K562 (cell line): ENCODE results near the gene EPC2. TPM values are rescaled to one million over a fixed set of nuclear protein-coding genes. Genes with fewer than 3 reads are reported as not detected.
A peak's percentile ranks its signal among the peaks of the same experiment; 100 is the strongest.
"Not testable (repeated sequence)": the region's sequence is repeated elsewhere in the genome, so short reads cannot be mapped to it uniquely, and the experiment has no call there.

Experiments used
- ATAC-seq: fragments of 200-7000 bp; cut with Tn5 transposase; 3 replicates; pipeline ENCODE4 v1.9.1; 2020; ENCODE audit warnings: moderate library complexity
- BruUV-seq: library from RNA; stranded (reverse); fragments of 400-500 nt; replicated peaks from 2 replicates; lab custom pipeline; 2021; lab: Mats Ljungman, UMichigan
- CTCF ChIA-PET: fragments of 300-600 bp; formaldehyde crosslinking; extraction: SDS; loops from one replicate; lab custom pipeline; 2021; ENCODE audit warnings: low intra/inter-chr PET ratio; lab: Yijun Ruan, JAX
- POLR2A ChIA-PET: fragments of 300-600, 350-650 bp; sonication (Branson Sonifier 250); formaldehyde crosslinking; extraction: SDS; loops from one replicate; lab custom pipeline; 2021; ENCODE audit warnings: antibody characterized with exemption, inconsistent platforms; lab: Yijun Ruan, JAX
- DNase-seq, 4 experiments: peaks; one replicate each; pipeline versions ENCODE4 v3.0.0 to v3.0.0-alpha.2; 2011 to 2018; ENCODE audit warnings: low spot score in 3 of 4, mixed read lengths in 3 of 4; ENCODE audit errors: extremely low read depth in 1 of 4
- FAIRE-seq: peaks from 2 replicates; lab custom pipeline; 2011; peaks lifted over from hg19 to GRCh38; lab: Jason Lieb, UNC
- H2AFZ ChIP-seq: 2 replicates; pipeline ENCODE4 v1.6.0; 2011; ENCODE audit warnings: low read depth, low read length, control low read depth, inconsistent platforms
- H3K27ac ChIP-seq: fragments of 200-600 bp; 3 replicates; pipeline ENCODE4 v1.8.0; 2011; ENCODE audit warnings: low read depth, mild to moderate bottlenecking, control low read depth, inconsistent platforms, low read length, moderate library complexity, mixed read lengths; ENCODE audit errors: extremely low read depth
- H3K27me3 ChIP-seq, 2 experiments: fragments of 300-600 bp in 1 of 2; 2 replicates in 1 of 2; 3 replicates in 1 of 2; pipeline versions ENCODE4 v1.6.0 to v1.8.0; 2011; ENCODE audit warnings: inconsistent platforms in 2 of 2, low read length in 2 of 2, mild to moderate bottlenecking in 1 of 2, mixed read lengths in 1 of 2, moderate library complexity in 1 of 2; ENCODE audit not compliant: control insufficient read depth in 2 of 2, insufficient read depth in 2 of 2
- H3K36me3 ChIP-seq: fragments of 300-600 bp; 3 replicates; pipeline ENCODE4 v1.8.0; 2011; ENCODE audit warnings: mild to moderate bottlenecking, low read length, inconsistent platforms; ENCODE audit not compliant: control insufficient read depth, insufficient read depth
- H3K4me1 ChIP-seq, 2 experiments: fragments of 200-600 bp in 1 of 2; replicated peaks in 1 of 2; 2 replicates in 1 of 2; 3 replicates in 1 of 2; pipeline versions ENCODE4 v1.5.1 to v1.8.0; 2011; ENCODE audit warnings: inconsistent platforms in 2 of 2, low read length in 2 of 2, mild to moderate bottlenecking in 1 of 2, mixed read lengths in 1 of 2, moderate library complexity in 1 of 2; ENCODE audit not compliant: control insufficient read depth in 2 of 2, insufficient read depth in 2 of 2
- H3K4me2 ChIP-seq: 2 replicates; pipeline ENCODE4 v1.6.1; 2011; ENCODE audit warnings: low read length, control low read depth, inconsistent platforms, mixed read lengths; ENCODE audit not compliant: insufficient read depth
- H3K4me3 ChIP-seq: fragments of 200-600 bp; sonication (generic), shearing (Covaris generic); 2 replicates; pipeline ENCODE4 v1.5.1; 2016; ENCODE audit warnings: control low read depth, inconsistent platforms
- H3K79me2 ChIP-seq: fragments of 200-600 bp; 3 replicates; pipeline ENCODE4 v1.8.0; 2011; ENCODE audit warnings: low read length, inconsistent platforms; ENCODE audit not compliant: control insufficient read depth, insufficient read depth
- H3K9ac ChIP-seq, 2 experiments: 2 replicates each; pipeline versions ENCODE4 v1.6.0 to v1.6.1; 2011; ENCODE audit warnings: low read depth in 2 of 2, low read length in 2 of 2, control low read depth in 1 of 2, inconsistent platforms in 1 of 2, mild to moderate bottlenecking in 1 of 2, mixed read lengths in 1 of 2; ENCODE audit not compliant: insufficient read depth in 1 of 2
- H3K9me1 ChIP-seq: one replicate; pipeline ENCODE4 v1.6.0; 2011; ENCODE audit warnings: inconsistent platforms, mild to moderate bottlenecking, low read length, moderate library complexity; ENCODE audit not compliant: control insufficient read depth, insufficient read depth
- H3K9me3 ChIP-seq: replicated peaks from 2 replicates; pipeline ENCODE4 v1.5.1; 2011; ENCODE audit warnings: low read depth, low read length, inconsistent platforms; ENCODE audit not compliant: control insufficient read depth, insufficient read depth
- H4K20me1 ChIP-seq: replicated peaks from 2 replicates; pipeline ENCODE4 v1.6.1; 2011; ENCODE audit warnings: low read length, inconsistent platforms, mixed read lengths; ENCODE audit not compliant: control insufficient read depth, insufficient read depth
- FOSL1 ChIP-seq: fragments of 200-800 bp; sonication (Bioruptor generic); conservative IDR thresholded peaks from 2 replicates; pipeline ENCODE4 v1.6.1; 2016; ENCODE audit warnings: missing genetic modification characterization, missing compliant biosample characterization
- MEIS2 ChIP-seq: fragments of 450-650 bp; IDR thresholded peaks from 2 replicates; pipeline ENCODE4 v1.6.1; 2014; ENCODE audit warnings: mild to moderate bottlenecking; ENCODE audit not compliant: partially characterized antibody
- POLR2G ChIP-seq: fragments of 200-400 bp; formaldehyde crosslinking; IDR thresholded peaks from 2 replicates; pipeline ENCODE4 v1.6.1; 2017; ENCODE audit warnings: low read depth, mild to moderate bottlenecking, antibody characterized with exemption, low read length, moderate library complexity
- ZNF764 ChIP-seq: fragments of 250-450 bp; sonication (Bioruptor Pico); IDR thresholded peaks from 2 replicates; pipeline ENCODE4 v1.4.0; 2020; ENCODE audit warnings: low read depth, mild to moderate bottlenecking, moderate library complexity
- WGBS: fragments of 100-300 bp; shearing (Covaris generic); methylation state at CpG from one replicate; pipeline ENCODE4 v1.1.6; 2016; ENCODE audit warnings: low coverage, mixed read lengths; ENCODE audit not compliant: insufficient coverage; ENCODE audit errors: missing lambda C conversion rate; 5-methylcytosine and 5-hydroxymethylcytosine counted together
- in situ Hi-C: fragments of 300-500 bp; cut with MboI; formaldehyde crosslinking; loops from 4 replicates; pipeline ENCODE4 v1.15.0; 2018; ENCODE audit warnings: inconsistent platforms, mixed read lengths
- intact Hi-C: fragments of 100-400 bp; cut with micrococcal nuclease; formaldehyde crosslinking; loops from 2 replicates; pipeline ENCODE4 v1.14.2; 2022
- polyA plus RNA-seq, 8 experiments: library from polyadenylated mRNA; depleted of rRNA in 4 of 8; stranded (reverse) in 5 of 8; unstranded in 3 of 8; fragments of >200 nt; fragmentation: Nextera tagmentation in 2 of 8; fragmentation: Illumina TruSeq in 1 of 8; extraction: Ambion mirVana in 2 of 8; extraction: Trizol in 1 of 8; gene quantifications; 2 replicates each; pipeline versions ENCODE4 v1.2.1 to v1.2.3, GENCODE V29; 2011 to 2014; ENCODE audit warnings: inconsistent platforms in 1 of 8, missing spikeins in 1 of 8
- total RNA-seq, 7 experiments: library from RNA; depleted of rRNA in 6 of 7; stranded (reverse); fragments of >200 nt in 6 of 7; fragmentation: Illumina TruSeq in 2 of 7; extraction: Trizol in 2 of 7; gene quantifications; 2 replicates each; pipeline versions ENCODE4 v1.2.1 to v1.2.3, GENCODE V29; 2011 to 2021; ENCODE audit warnings: low replicate concordance in 1 of 7
- TF ChIP-seq, protein P1 (sequence below), 2 experiments: fragments of 450-650 bp in 1 of 2; sonication (generic) in 1 of 2; formaldehyde crosslinking in 1 of 2; IDR thresholded peaks in 1 of 2; conservative IDR thresholded peaks in 1 of 2; 2 replicates each; pipeline versions ENCODE4 v1.6.1 to v1.8.1; 2016 to 2023; ENCODE audit warnings: mild to moderate bottlenecking in 2 of 2, moderate library complexity in 2 of 2, inconsistent platforms in 1 of 2, missing genetic modification reagents in 1 of 2
- TF ChIP-seq, protein P2 (sequence below), 2 experiments: IDR thresholded peaks in 1 of 2; conservative IDR thresholded peaks in 1 of 2; 2 replicates each; pipeline ENCODE4 v1.6.1; 2016; ENCODE audit warnings: low read depth in 2 of 2, mild to moderate bottlenecking in 1 of 2, missing compliant biosample characterization in 1 of 2, missing genetic modification characterization in 1 of 2, moderate library complexity in 1 of 2

EPC2 gene
- total and polyA plus RNA-seq, 9 of the 15 experiments (the other 6 are each of a cell fraction or from before 2014, with no cell fraction given), result 7.0 to 35.8 (median 29.1) TPM

DNA sequence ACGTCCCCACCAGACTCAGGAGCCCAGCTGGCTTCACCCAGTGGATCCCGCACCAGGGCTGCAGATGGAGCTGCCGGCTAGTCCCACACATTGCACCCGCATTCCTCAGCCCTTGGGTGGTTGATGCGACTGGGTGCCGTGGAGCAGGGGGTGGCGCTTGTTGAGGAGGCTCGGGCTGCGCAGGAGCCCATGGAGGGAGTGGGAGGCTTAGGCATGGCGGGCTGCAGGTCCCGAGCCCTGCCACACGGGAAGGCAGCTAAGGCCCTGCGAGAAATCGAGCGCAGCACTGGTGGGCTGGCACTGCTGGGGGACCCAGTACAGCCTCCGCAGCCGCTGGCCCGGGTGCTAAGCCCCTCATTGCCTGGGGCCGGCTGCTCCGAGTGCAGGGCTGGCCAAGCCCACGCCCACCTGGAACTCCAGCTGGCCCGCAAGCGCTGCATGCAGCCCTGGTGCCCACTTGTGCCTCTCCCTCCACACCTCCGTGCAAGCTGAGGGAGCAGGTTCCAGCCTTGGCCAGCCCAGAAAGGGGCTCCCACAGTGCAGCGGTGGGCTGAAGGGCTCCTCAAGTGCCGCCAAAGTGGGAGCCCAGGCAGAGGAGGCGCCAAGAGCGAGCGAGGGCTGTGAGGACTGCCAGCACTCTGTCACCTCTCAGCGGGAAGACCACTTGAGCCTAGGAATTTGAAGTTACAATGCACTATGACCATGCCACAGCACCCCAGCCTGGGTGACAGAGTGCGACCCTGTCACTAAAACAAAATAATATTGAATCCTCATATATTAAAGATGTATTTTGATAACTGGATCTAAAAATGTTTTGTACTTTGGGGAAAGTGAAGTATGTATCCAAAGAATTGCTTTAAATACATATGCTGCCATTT lies 34.0 kb downstream of the EPC2 start:
- POLR2A ChIA-PET, result interaction anchor here (0.6 to 1.2 kb wide), 2 partner anchors 13 to 35 kb away, joined by 3 read pairs; no protein-coding TSS in a partner anchor
- intact Hi-C loops, H3K9me3 ChIP-seq, BruUV-seq, H3K36me3 ChIP-seq, H3K27ac ChIP-seq, ATAC-seq, H3K4me3 ChIP-seq, CTCF ChIA-PET, DNase-seq, in situ Hi-C loops, H2AFZ ChIP-seq, H3K9me1 ChIP-seq, H3K27me3 ChIP-seq, H3K9ac ChIP-seq, H3K4me2 ChIP-seq, FAIRE-seq: not testable (repeated sequence)
- peak; percentile 31; the same call in 1 of the 2 replicates for TF ChIP-seq POLR2G
- peaks cover 16% of the 10 kb centered on the region; the same call in 1 of the 2 replicates for H4K20me1 ChIP-seq
- WGBS, result 95% methylated on average over 31 of the region's 31 CpGs
- H3K79me2 ChIP-seq, result peaks cover 84% of the 10 kb centered on the region
- H3K4me1 ChIP-seq, result peaks cover 7 to 12% of the 10 kb centered on the region in 2 experiments; a peak in 4 of 5 replicates

DNA sequence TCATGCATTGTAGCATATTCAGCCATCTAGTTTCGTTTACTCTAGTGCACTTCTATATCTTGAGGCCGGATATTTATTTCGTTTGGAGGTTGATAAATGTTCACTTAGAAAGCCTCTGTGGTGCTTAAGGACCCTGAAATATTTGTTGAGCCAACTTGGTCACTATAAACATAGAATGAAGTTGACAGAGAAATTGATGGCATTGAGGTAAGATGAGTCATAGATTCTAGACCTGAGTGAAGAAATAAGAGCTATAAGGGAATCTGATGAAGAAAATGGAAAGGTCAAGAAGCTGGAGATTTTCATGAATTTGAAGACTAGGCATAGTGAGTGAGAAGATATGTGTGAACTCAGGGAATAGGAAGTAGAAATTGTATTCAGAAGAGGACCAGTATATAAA lies 35.9 kb downstream of the EPC2 start:
- Histone ChIP-seq H4K20me1 (0 out of 2 replicates have a peak, but pooled peaks cover 7% of the 10 kb centered on the region), H3K4me1 (peaks cover 7 to 12% of the 10 kb centered on the region in 2 experiments; a peak in 4 of 5 replicates), H3K9me3 (no peaks in the 10 kb centered on the region), H3K9me1 (no peaks in the 10 kb centered on the region), H3K4me2 (no peak overlapping the region), H3K79me2 (peaks cover 82% of the 10 kb centered on the region), H3K9ac (no peak overlapping the region), H3K4me3 (no peak overlapping the region), H3K27me3 (no peaks in the 10 kb centered on the region), H3K36me3 (no peaks in the 10 kb centered on the region), H2AFZ (no peak overlapping the region), H3K27ac (no peak overlapping the region)
- in situ Hi-C loops, result no loop called here
- 11% methylated on average over 3 of the region's 3 CpGs for WGBS
- ChIA-PET POLR2A (interaction anchor here (1.0 to 1.3 kb wide), 3 partner anchors 10 to 18 kb away, joined by 3 to 4 read pairs (median 3); no protein-coding TSS in a partner anchor), CTCF (interaction anchor here (0.7 kb wide), 1 partner anchor 60 kb away, joined by 5 read pairs; no protein-coding TSS in a partner anchor)
- no peak for FAIRE-seq
- intact Hi-C loops, result no loop called here
- ATAC-seq, result peak; percentile 34
- TF ChIP-seq, protein P1, sequence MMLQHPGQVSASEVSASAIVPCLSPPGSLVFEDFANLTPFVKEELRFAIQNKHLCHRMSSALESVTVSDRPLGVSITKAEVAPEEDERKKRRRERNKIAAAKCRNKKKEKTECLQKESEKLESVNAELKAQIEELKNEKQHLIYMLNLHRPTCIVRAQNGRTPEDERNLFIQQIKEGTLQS (IDR thresholded peaks at IDR 0.05), result peak; percentile 70
- TF ChIP-seq, protein P1 (CRISPR knock-in tag; conservative IDR thresholded peaks at IDR 0.05), result no peak
- TF ChIP-seq, protein P2, sequence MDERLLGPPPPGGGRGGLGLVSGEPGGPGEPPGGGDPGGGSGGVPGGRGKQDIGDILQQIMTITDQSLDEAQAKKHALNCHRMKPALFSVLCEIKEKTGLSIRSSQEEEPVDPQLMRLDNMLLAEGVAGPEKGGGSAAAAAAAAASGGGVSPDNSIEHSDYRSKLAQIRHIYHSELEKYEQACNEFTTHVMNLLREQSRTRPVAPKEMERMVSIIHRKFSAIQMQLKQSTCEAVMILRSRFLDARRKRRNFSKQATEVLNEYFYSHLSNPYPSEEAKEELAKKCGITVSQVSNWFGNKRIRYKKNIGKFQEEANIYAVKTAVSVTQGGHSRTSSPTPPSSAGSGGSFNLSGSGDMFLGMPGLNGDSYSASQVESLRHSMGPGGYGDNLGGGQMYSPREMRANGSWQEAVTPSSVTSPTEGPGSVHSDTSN (CRISPR knock-in tag; IDR thresholded peaks at IDR 0.05; ENCODE audit: low read depth), result no peak
- TF ChIP-seq, protein P2 (tag; conservative IDR thresholded peaks at IDR 0.05; ENCODE audit: low read depth), result 0 out of 2 replicates have a peak, but pooled peaks have one; percentile 11
- TF ChIP-seq ZNF764 (CRISPR knock-in tag), result no peak
- peak; percentile 32; the same call in 1 of the 2 replicates for TF ChIP-seq FOSL1 (tag)
- peak; percentile 70 for TF ChIP-seq MEIS2
- no peak for DNase-seq
- BruUV-seq, result no TSS peak
